Stomach (tissue), 9 donors: ENCODE data around the gene ELN. TPM values are rescaled to one million over a fixed set of nuclear protein-coding genes. Genes with fewer than 3 reads are reported as not detected.

ENCODE experiments used
- DNase-seq, 2 donors: peaks; one replicate each; pipeline versions ENCODE4 v3.0.0 to v3.0.0-alpha.2; 2013 to 2019
- H3K27ac ChIP-seq, 5 donors: fragments of 200-600 bp in 4 of 5; sonication (generic) in 4 of 5; one replicate each; pipeline ENCODE4 v1.5.1; 2013 to 2019; ENCODE audit warnings: mild to moderate bottlenecking in 1 of 5, moderate library complexity in 1 of 5
- H3K27me3 ChIP-seq, 3 donors: fragments of 200-600 bp; sonication (generic); one replicate each; pipeline ENCODE4 v1.5.1; 2017 to 2019; ENCODE audit warnings: mixed run types in 1 of 3
- H3K36me3 ChIP-seq, 4 donors: fragments of 200-600 bp; sonication (generic); 1 replicate in 3 of 4; 2 replicates in 1 of 4; pipeline ENCODE4 v1.5.1; 2016 to 2019
- H3K4me1 ChIP-seq, 4 donors: fragments of 200-600 bp; sonication (generic); one replicate each; pipeline ENCODE4 v1.5.1; 2016 to 2019
- H3K4me3 ChIP-seq, 4 donors: fragments of 200-600 bp; sonication (generic) in 3 of 4; one replicate each; pipeline ENCODE4 v1.5.1; 2016 to 2019; ENCODE audit warnings: mild to moderate bottlenecking in 1 of 4
- H3K9me3 ChIP-seq, 4 donors: fragments of 200-600 bp; sonication (generic); one replicate each; pipeline ENCODE4 v1.5.1; 2016 to 2019
- CTCF ChIP-seq, 7 experiments: fragments of 450-650 bp in 4 of 7; fragments of 200-600 bp in 3 of 7; sonication (generic) in 3 of 7; IDR thresholded peaks; one replicate each; pipeline ENCODE4 v1.5.1; 2016 to 2019; ENCODE audit warnings: antibody characterized with exemption in 7 of 7, control low read depth in 2 of 7, mild to moderate bottlenecking in 1 of 7
- EP300 ChIP-seq: sonication (generic); formaldehyde crosslinking; IDR thresholded peaks from one replicate; pipeline ENCODE4 v1.6.1; 2017; ENCODE audit warnings: antibody characterized with exemption
- POLR2A ChIP-seq, 4 donors: fragments of 450-650 bp; IDR thresholded peaks; one replicate each; pipeline ENCODE4 v1.6.1; 2016; ENCODE audit warnings: antibody characterized with exemption in 4 of 4, control low read depth in 2 of 4, mild to moderate bottlenecking in 1 of 4, moderate library complexity in 1 of 4
- POLR2AphosphoS5 ChIP-seq, 3 donors: sonication (generic); formaldehyde crosslinking; IDR thresholded peaks; one replicate each; pipeline ENCODE4 v1.6.1; 2016; ENCODE audit warnings: antibody characterized with exemption in 3 of 3
- WGBS, 5 donors: extraction: QIAGEN DNeasy Blood & Tissue Kit in 3 of 5; methylation state at CpG; one replicate each; pipeline versions ENCODE4 v1.1.5 to v1.1.7; 2013 to 2018; 5-methylcytosine and 5-hydroxymethylcytosine counted together
- intact Hi-C: fragments of 100-400 bp; cut with DNase I; formaldehyde crosslinking; loops from one replicate; pipeline ENCODE4 v1.15.1; 2023; ENCODE audit warnings: low total_unique reads
- polyA plus RNA-seq, 3 donors: library from polyadenylated mRNA; stranded (reverse); fragments of 200-250 nt; gene quantifications; one replicate each; pipeline ENCODE4 v1.2.3, GENCODE V29; 2013
- total RNA-seq, 5 donors: library from RNA; depleted of rRNA; stranded (reverse); fragments of >200 nt; gene quantifications; one replicate each; pipeline versions ENCODE4 v1.1.0 to v1.2.3, GENCODE V29; 2014 to 2016
- donor health status: healthy with polysubstance abuse.
- donor health status: Bipolar disorder and iron deficiency.
- donor health status: healthy.

The ELN gene
- total and polyA plus RNA-seq, 8 donors = 19.4 to 274 (median 66.5) TPM

GRCh38 chr7:74063223-74063641, 35.3 kb downstream of the ELN start:
- peak overlapping the region in 3 of 5 donors; percentile 92 to 95 (median 93) for H3K27ac ChIP-seq
- peaks cover 14 to 72% (median 40%) of the 10 kb centered on the region in 4 donors for H3K36me3 ChIP-seq
- no peak for TF ChIP-seq POLR2AphosphoS5 (IDR thresholded peaks at IDR 0.05)
- TF ChIP-seq EP300 = no peak
- no peak for TF ChIP-seq CTCF (IDR thresholded peaks at IDR 0.05)
- no peak for TF ChIP-seq POLR2A (IDR thresholded peaks at IDR 0.05)
- WGBS, 5 donors = 88 to 93% (median 91%) methylated on average over 14 of the region's 14 CpGs
- no peak overlapping the region for H3K4me3 ChIP-seq
- peaks cover 34 to 52% (median 42%) of the 10 kb centered on the region in 4 donors for H3K4me1 ChIP-seq
- H3K27me3 ChIP-seq = no peaks in the 10 kb centered on the region
- H3K9me3 ChIP-seq = no peaks in the 10 kb centered on the region
- no peak for DNase-seq
- intact Hi-C loops = no loop called here

GRCh38 chr7:74063646-74064045, 35.7 kb downstream of the ELN start:
- Histone ChIP-seq H3K4me3 (no peak overlapping the region), H3K9me3 (no peaks in the 10 kb centered on the region), H3K27me3 (no peaks in the 10 kb centered on the region), H3K27ac (peak overlapping the region in 2 of 5 donors; percentile 92 to 93), H3K36me3 (peaks cover 14 to 72% (median 40%) of the 10 kb centered on the region in 4 donors), H3K4me1 (peaks cover 34 to 50% (median 42%) of the 10 kb centered on the region in 4 donors)
- no peak for DNase-seq
- 97 to 99% (median 98%) methylated on average over 12 of the region's 12 CpGs for WGBS, 5 donors
- intact Hi-C loops = no loop called here
- TF ChIP-seq EP300 (no peak), POLR2AphosphoS5 (IDR thresholded peaks at IDR 0.05) (no peak), POLR2A (IDR thresholded peaks at IDR 0.05) (no peak), CTCF (IDR thresholded peaks at IDR 0.05) (no peak)

- H3K4me3 ChIP-seq = no peak overlapping the region
- no peaks in the 10 kb centered on the region for H3K9me3 ChIP-seq
- 83 to 90% (median 88%) methylated on average over 3 to 4 of the region's 4 CpGs for WGBS, 5 donors
- no peaks in the 10 kb centered on the region for H3K27me3 ChIP-seq
- TF ChIP-seq POLR2A (IDR thresholded peaks at IDR 0.05) = no peak
- no peak for TF ChIP-seq CTCF (IDR thresholded peaks at IDR 0.05)
- TF ChIP-seq POLR2AphosphoS5 (IDR thresholded peaks at IDR 0.05) = no peak
- no peak for TF ChIP-seq EP300
- peaks cover 14 to 68% (median 40%) of the 10 kb centered on the region in 4 donors for H3K36me3 ChIP-seq
- intact Hi-C loops = no loop called here
- no peak for DNase-seq
- peak overlapping the region in 1 of 5 donors; percentile 38 for H3K27ac ChIP-seq
- peaks cover 28 to 43% (median 35%) of the 10 kb centered on the region in 4 donors for H3K4me1 ChIP-seq
Observed at GRCh38 chr7:74064696-74065095, 36.7 kb downstream of the ELN start.

- intact Hi-C loops = no loop called here
- Histone ChIP-seq H3K4me1 (peaks cover 11 to 24% (median 16%) of the 10 kb centered on the region in 4 donors), H3K4me3 (no peak overlapping the region), H3K27me3 (no peaks in the 10 kb centered on the region), H3K36me3 (peaks cover 5 to 54% (median 28%) of the 10 kb centered on the region in 4 donors), H3K9me3 (no peaks in the 10 kb centered on the region), H3K27ac (peak overlapping the region in 1 of 5 donors; percentile 18)
- WGBS, 5 donors = 72 to 97% (median 85%) methylated on average over 3 of the region's 3 CpGs
- TF ChIP-seq EP300 = no peak
- no peak for TF ChIP-seq POLR2A (IDR thresholded peaks at IDR 0.05)
- TF ChIP-seq CTCF (IDR thresholded peaks at IDR 0.05) = no peak
- no peak for TF ChIP-seq POLR2AphosphoS5 (IDR thresholded peaks at IDR 0.05)
- DNase-seq = no peak
Observed at GRCh38 chr7:74066626-74067025, 38.7 kb downstream of the ELN start.
